Mesothelial cell of epicardium (in vitro differentiated cells): Measurements from ENCODE around the gene CDH15. TPM values are rescaled to one million over a fixed set of nuclear protein-coding genes. Genes with fewer than 3 reads are reported as not detected.
"Not testable (repeated sequence)": the region's sequence is repeated elsewhere in the genome, so short reads cannot be mapped to it uniquely, and the experiment has no call there.

Experiments
- DNase-seq, 2 experiments: peaks; one replicate each; pipeline ENCODE4 v3.0.0; 2021; ENCODE audit warnings: low spot score in 2 of 2; ENCODE audit not compliant: unreplicated experiment in 2 of 2
- H3K27ac Mint-ChIP-seq: 2 replicates; pipeline ENCODE4 v1.8.0; 2021; ENCODE audit warnings: mixed read lengths
- H3K27me3 Mint-ChIP-seq: 2 replicates; pipeline ENCODE4 v1.8.0; 2021; ENCODE audit warnings: low read depth, mixed read lengths
- H3K36me3 Mint-ChIP-seq: 2 replicates; pipeline ENCODE4 v1.8.0; 2021; ENCODE audit warnings: mixed read lengths
- H3K4me1 Mint-ChIP-seq: 2 replicates; pipeline ENCODE4 v1.8.0; 2021; ENCODE audit warnings: mixed read lengths
- H3K4me3 Mint-ChIP-seq: 2 replicates; pipeline ENCODE4 v1.8.0; 2021; ENCODE audit warnings: mild to moderate bottlenecking, moderate library complexity, mixed read lengths
- H3K9me3 Mint-ChIP-seq: 2 replicates; pipeline ENCODE4 v1.8.0; 2021; ENCODE audit warnings: mixed read lengths
- CTCF ChIP-seq: fragments of 200-600 bp; sonication (generic); IDR thresholded peaks from one replicate; pipeline ENCODE4 v1.5.0; 2021; ENCODE audit warnings: antibody characterized with exemption; ENCODE audit not compliant: unreplicated experiment
- total RNA-seq: library from RNA; stranded (reverse); gene quantifications from 3 replicates; pipeline ENCODE4 v1.2.1, GENCODE V29; 2021

Gene CDH15
- total RNA-seq, 1 donor from 2014 or later: 0.18 TPM

- no peaks in the 10 kb centered on the region for H3K9me3 Mint-ChIP-seq
- H3K4me3 Mint-ChIP-seq: no peak overlapping the region
- no peak for DNase-seq
- no peak for TF ChIP-seq CTCF
- H3K27me3 Mint-ChIP-seq: peaks cover 4% of the 10 kb centered on the region
- peaks cover 5% of the 10 kb centered on the region for H3K4me1 Mint-ChIP-seq
- no peaks in the 10 kb centered on the region for H3K36me3 Mint-ChIP-seq
- H3K27ac Mint-ChIP-seq: no peak overlapping the region
These were observed 9.5 kb upstream of the CDH15 start for GRCh38 chr16:89161763-89162713.

DNA sequence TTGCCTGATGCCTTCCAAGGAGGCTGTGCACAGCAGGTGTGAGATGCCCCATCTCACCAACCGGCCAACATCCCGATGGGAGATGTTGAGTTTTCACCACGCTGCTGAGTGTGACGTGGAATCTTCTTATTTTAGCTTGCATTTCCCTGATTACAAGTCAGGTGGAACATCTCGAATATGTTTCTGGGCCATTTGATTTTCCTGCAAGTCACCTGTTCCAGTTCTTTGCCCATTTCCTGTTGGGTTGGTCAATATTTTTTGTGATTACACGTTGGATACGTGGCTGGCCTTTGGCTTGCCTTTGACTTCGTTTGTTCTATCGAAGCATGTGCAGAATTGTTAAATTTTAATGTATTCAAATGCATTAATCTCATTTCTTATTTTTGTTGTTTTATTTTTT is 8.3 kb upstream of the CDH15 start:
- no peak overlapping the region for H3K4me3 Mint-ChIP-seq
- H3K27ac Mint-ChIP-seq: no peak overlapping the region
- peaks cover 4% of the 10 kb centered on the region for H3K27me3 Mint-ChIP-seq
- peaks cover 5% of the 10 kb centered on the region for H3K4me1 Mint-ChIP-seq
- H3K36me3 Mint-ChIP-seq: no peaks in the 10 kb centered on the region
- no peaks in the 10 kb centered on the region for H3K9me3 Mint-ChIP-seq
- no peak for DNase-seq
- no peak for TF ChIP-seq CTCF

GRCh38 chr16:89164436-89164835 is 7.1 kb upstream of the CDH15 start:
- no peak overlapping the region for H3K27ac Mint-ChIP-seq
- no peak for DNase-seq
- no peak for TF ChIP-seq CTCF
- H3K36me3 Mint-ChIP-seq: no peaks in the 10 kb centered on the region
- no peak overlapping the region for H3K4me3 Mint-ChIP-seq
- H3K27me3 Mint-ChIP-seq: peaks cover 9% of the 10 kb centered on the region
- no peaks in the 10 kb centered on the region for H3K9me3 Mint-ChIP-seq
- H3K4me1 Mint-ChIP-seq: peaks cover 5% of the 10 kb centered on the region

GRCh38 chr16:89164847-89165680 is 6.5 kb upstream of the CDH15 start:
- no peak for TF ChIP-seq CTCF
- no peaks in the 10 kb centered on the region for H3K9me3 Mint-ChIP-seq
- no peak for DNase-seq

DNA sequence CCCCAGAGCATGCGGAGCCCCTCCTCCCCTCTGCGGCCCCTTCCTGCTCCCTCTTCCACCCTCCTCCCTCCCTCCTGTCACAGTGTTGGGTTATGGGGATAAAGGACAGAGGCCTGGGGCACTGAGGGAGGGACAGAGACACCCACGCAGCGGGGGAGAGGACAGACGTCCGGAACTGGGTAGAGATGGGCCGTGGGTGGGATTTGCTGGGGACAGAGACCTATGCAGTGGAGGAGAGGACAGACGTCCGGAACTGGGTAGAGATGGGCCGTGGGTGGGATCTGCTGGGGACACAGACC is 5.9 kb upstream of the CDH15 start:
- not testable (repeated sequence) for H3K4me3 Mint-ChIP-seq, H3K27ac Mint-ChIP-seq, H3K4me1 Mint-ChIP-seq

More at GRCh38 chr16:89164847-89165680, 6.5 kb upstream of the CDH15 start:
- Mint-ChIP-seq H3K4me3 (no peak overlapping the region), H3K27me3 (peaks cover 11% of the 10 kb centered on the region), H3K27ac (no peak overlapping the region), H3K4me1 (peaks cover 5% of the 10 kb centered on the region), H3K36me3 (no peaks in the 10 kb centered on the region)

More for the DNA sequence above, 5.9 kb upstream of the CDH15 start:
- H3K9me3 Mint-ChIP-seq, H3K36me3 Mint-ChIP-seq, DNase-seq: not testable (repeated sequence)
- H3K27me3 Mint-ChIP-seq: peaks cover 16% of the 10 kb centered on the region
